Caco-2 (cell line): Measurements from ENCODE around the gene DLGAP4. TPM values are rescaled to one million over a fixed set of nuclear protein-coding genes. Genes with fewer than 3 reads are reported as not detected.
A peak's percentile ranks its signal among the peaks of the same experiment; 100 is the strongest.

Experiments used
- BruUV-seq: library from RNA; stranded (reverse); fragments of 400-500 nt; replicated peaks from 2 replicates; lab custom pipeline; 2021; lab: Mats Ljungman, UMichigan
- CTCF ChIA-PET: fragments of 300-600 bp; sonication (Branson Sonifier 250); formaldehyde crosslinking; loops from one replicate; lab custom pipeline; 2022; ENCODE audit warnings: antibody characterized with exemption; lab: Charles Lee
- POLR2A ChIA-PET: fragments of 300-600 bp; sonication (Branson Sonifier 250); formaldehyde crosslinking; loops from one replicate; lab custom pipeline; 2022; ENCODE audit warnings: antibody characterized with exemption; lab: Charles Lee
- DNase-seq, 2 experiments: peaks; one replicate each; pipeline versions ENCODE4 v3.0.0 to v3.0.0-alpha.2; 2020 to 2022
- H3K27me3 ChIP-seq: replicated peaks from 2 replicates; pipeline ENCODE4 v1.6.0; 2011; ENCODE audit warnings: low read length; ENCODE audit not compliant: control insufficient read depth, insufficient read depth
- H3K36me3 ChIP-seq: 2 replicates; pipeline ENCODE4 v1.5.1; 2011; ENCODE audit warnings: low read length; ENCODE audit not compliant: control insufficient read depth, insufficient read depth
- H3K4me1 ChIP-seq: fragments of 250-450 bp; sonication (Bioruptor Pico); 2 replicates; pipeline ENCODE4 v1.5.1; 2020; ENCODE audit warnings: mild to moderate bottlenecking
- H3K4me3 ChIP-seq: 2 replicates; pipeline ENCODE4 v1.5.1; 2011; ENCODE audit warnings: low read depth, mild to moderate bottlenecking, control low read depth, low read length
- H3K9me3 ChIP-seq: fragments of 250-450 bp; sonication (Bioruptor Pico); 2 replicates; pipeline ENCODE4 v1.5.1; 2020; ENCODE audit warnings: mild to moderate bottlenecking, moderate library complexity
- H3K27ac Mint-ChIP-seq: one replicate; pipeline ENCODE4 v1.8.0; 2022; ENCODE audit warnings: mixed read lengths; ENCODE audit not compliant: unreplicated experiment
- H3K27me3 Mint-ChIP-seq: one replicate; pipeline ENCODE4 v1.8.0; 2022; ENCODE audit warnings: mixed read lengths; ENCODE audit not compliant: insufficient read depth, unreplicated experiment
- H3K36me3 Mint-ChIP-seq: one replicate; pipeline ENCODE4 v1.8.0; 2022; ENCODE audit warnings: mild to moderate bottlenecking, mixed read lengths; ENCODE audit not compliant: insufficient read depth, unreplicated experiment
- H3K4me1 Mint-ChIP-seq: one replicate; pipeline ENCODE4 v1.8.0; 2022; ENCODE audit warnings: low read depth, mixed read lengths; ENCODE audit not compliant: unreplicated experiment
- H3K4me3 Mint-ChIP-seq: one replicate; pipeline ENCODE4 v1.8.0; 2022; ENCODE audit warnings: mild to moderate bottlenecking, moderate library complexity, mixed read lengths; ENCODE audit not compliant: unreplicated experiment
- H3K9me3 Mint-ChIP-seq: one replicate; pipeline ENCODE4 v1.8.0; 2022; ENCODE audit warnings: mixed read lengths; ENCODE audit not compliant: unreplicated experiment
- intact Hi-C: fragments of 100-400 bp; cut with micrococcal nuclease; formaldehyde crosslinking; loops from one replicate; pipeline ENCODE4 v1.10.0; 2022; ENCODE audit not compliant: unreplicated experiment
- total RNA-seq: library from RNA; stranded (reverse); gene quantifications from 2 replicates; pipeline ENCODE4 v1.2.3, GENCODE V29; 2022
- TF ChIP-seq, protein P1 (sequence below), 2 experiments: fragments of 200-600 bp in 1 of 2; IDR thresholded peaks; 1 replicate in 1 of 2; 2 replicates in 1 of 2; pipeline versions ENCODE4 v1.5.1 to v1.8.0; 2011 to 2022; ENCODE audit warnings: antibody characterized with exemption in 1 of 2, control low read depth in 1 of 2, inconsistent platforms in 1 of 2, low read depth in 1 of 2, low read length in 1 of 2, mild to moderate bottlenecking in 1 of 2, moderate library complexity in 1 of 2; ENCODE audit not compliant: insufficient read depth in 1 of 2, severe bottlenecking in 1 of 2, unreplicated experiment in 1 of 2

The DLGAP4 gene
- total RNA-seq, 1 experiment from 2014 or later = 122 TPM

DNA sequence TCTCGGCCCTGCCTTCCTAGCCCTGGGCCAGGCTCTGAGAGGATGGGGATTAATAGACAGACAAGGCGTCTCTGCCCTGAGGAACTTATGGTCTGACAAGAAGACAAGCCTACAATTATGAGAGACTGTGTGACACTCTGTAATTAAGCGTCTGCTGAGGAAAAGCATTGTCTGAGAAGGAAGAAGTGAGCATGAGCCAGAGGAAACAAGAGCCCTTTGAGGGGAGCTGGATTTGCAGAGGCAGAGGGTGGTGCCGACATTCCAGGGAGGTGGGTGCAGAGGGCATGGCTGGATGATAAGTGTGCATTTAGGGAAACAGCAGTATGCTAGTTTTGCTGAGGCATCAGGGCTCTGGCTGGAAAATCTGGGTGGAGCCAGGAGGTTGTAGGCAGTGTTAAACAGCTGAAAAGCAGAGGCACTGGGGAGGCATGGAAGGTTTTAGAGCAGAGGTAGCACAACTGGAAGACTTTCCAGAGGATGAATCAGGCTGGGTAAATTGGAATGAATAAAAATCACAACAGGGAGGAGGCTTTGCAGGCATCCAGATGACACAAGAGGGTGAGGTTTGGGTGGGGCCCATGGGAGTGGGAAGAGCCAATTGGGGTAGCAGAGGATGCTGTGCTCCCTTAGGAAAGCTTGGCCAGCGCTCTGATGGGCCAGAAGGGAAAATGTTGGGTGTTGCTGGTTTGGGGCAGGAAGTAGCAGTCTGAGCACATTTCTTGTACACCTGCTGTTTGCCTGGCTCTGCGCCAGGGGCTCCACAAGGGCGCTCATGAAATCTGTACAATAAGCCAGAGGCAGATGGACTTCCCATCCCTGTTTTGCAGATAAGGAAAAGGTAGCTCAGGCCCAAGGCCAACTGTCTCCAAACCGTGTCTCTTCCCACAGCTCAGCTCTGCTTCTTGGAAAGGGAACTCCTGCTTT lies 161.2 kb downstream of the DLGAP4 start:
- Histone ChIP-seq H3K4me1 (peaks cover 70% of the 10 kb centered on the region), H3K9me3 (no peaks in the 10 kb centered on the region), H3K4me3 (no peak overlapping the region), H3K27me3 (no peaks in the 10 kb centered on the region), H3K36me3 (peaks cover 2% of the 10 kb centered on the region)
- ChIA-PET CTCF (no interaction called here), POLR2A (interaction anchor here (0.8 kb wide), 1 partner anchor 16 kb away, joined by 7 read pairs; no protein-coding TSS in a partner anchor)
- no peak for DNase-seq
- H3K36me3 Mint-ChIP-seq = peaks cover 43% of the 10 kb centered on the region
- no peak overlapping the region for H3K4me3 Mint-ChIP-seq
- no peaks in the 10 kb centered on the region for H3K9me3 Mint-ChIP-seq
- TF ChIP-seq, protein P1, sequence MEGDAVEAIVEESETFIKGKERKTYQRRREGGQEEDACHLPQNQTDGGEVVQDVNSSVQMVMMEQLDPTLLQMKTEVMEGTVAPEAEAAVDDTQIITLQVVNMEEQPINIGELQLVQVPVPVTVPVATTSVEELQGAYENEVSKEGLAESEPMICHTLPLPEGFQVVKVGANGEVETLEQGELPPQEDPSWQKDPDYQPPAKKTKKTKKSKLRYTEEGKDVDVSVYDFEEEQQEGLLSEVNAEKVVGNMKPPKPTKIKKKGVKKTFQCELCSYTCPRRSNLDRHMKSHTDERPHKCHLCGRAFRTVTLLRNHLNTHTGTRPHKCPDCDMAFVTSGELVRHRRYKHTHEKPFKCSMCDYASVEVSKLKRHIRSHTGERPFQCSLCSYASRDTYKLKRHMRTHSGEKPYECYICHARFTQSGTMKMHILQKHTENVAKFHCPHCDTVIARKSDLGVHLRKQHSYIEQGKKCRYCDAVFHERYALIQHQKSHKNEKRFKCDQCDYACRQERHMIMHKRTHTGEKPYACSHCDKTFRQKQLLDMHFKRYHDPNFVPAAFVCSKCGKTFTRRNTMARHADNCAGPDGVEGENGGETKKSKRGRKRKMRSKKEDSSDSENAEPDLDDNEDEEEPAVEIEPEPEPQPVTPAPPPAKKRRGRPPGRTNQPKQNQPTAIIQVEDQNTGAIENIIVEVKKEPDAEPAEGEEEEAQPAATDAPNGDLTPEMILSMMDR (IDR thresholded peaks at IDR 0.05; ENCODE audit: insufficient read depth in 1 of 2, low read depth in 1 of 2, low read length in 1 of 2, severe bottlenecking in 1 of 2, unreplicated experiment in 1 of 2) = no peak
- H3K27me3 Mint-ChIP-seq = no peaks in the 10 kb centered on the region
- no TSS peak for BruUV-seq
- H3K27ac Mint-ChIP-seq = peak overlapping the region; percentile 54
- peaks cover 67% of the 10 kb centered on the region for H3K4me1 Mint-ChIP-seq
- intact Hi-C loops = loop anchor here (5.0 kb wide), 1 partner anchor 55 kb away; no protein-coding TSS in a partner anchor

DNA sequence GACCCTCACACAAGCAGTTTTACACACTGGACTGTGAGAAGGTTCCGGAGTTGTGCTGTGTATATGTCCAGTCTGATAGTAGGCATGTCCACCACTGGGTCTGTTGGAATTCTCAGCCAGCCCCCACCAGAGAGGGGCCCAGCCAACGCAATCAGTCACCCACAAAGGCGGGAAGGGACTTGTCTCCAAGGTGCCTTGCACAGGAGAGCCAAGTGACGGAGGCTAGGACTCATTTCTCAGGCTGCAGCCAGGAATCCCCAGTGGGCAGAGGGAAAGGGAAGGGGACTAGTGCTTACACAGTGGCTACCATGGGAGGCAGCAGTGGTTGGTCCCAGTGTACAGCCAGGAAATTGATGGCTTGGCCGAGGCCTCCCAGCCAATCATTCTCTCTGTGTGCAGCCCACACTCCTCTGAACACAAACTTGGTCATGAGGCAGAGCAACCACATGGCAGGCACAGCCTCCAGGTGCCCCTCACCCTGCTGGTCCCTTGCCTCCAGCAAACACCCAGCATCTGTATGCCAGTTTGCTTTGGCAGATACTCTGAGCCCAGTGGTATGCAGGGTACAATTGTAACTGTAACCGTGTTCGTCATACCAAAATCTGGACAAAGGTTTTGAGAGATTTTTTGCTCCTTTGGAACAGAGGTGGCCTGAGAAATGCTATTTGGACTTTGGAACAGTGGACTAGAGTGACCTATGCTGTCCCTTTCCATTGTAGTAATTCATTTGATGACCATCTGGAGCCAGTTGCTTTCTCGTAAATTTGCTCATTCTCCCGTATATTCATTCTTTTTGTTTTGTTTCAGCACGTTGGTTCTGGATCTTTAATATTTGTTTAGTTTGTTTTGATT lies 162.2 kb downstream of the DLGAP4 start:
- H3K36me3 Mint-ChIP-seq = peaks cover 37% of the 10 kb centered on the region
- CTCF ChIA-PET = no interaction called here
- Histone ChIP-seq H3K4me1 (peaks cover 68% of the 10 kb centered on the region), H3K9me3 (no peaks in the 10 kb centered on the region), H3K36me3 (peaks cover 2% of the 10 kb centered on the region), H3K27me3 (no peaks in the 10 kb centered on the region), H3K4me3 (no peak overlapping the region)
- H3K27ac Mint-ChIP-seq = peak overlapping the region; percentile 54
- no peak overlapping the region for H3K4me3 Mint-ChIP-seq
- H3K9me3 Mint-ChIP-seq = no peaks in the 10 kb centered on the region
- H3K4me1 Mint-ChIP-seq = peaks cover 63% of the 10 kb centered on the region
- peak in 1 of 2 experiments; percentile 51 for DNase-seq
- POLR2A ChIA-PET = no interaction called here
- no peaks in the 10 kb centered on the region for H3K27me3 Mint-ChIP-seq
- intact Hi-C loops = loop anchor here (5.0 kb wide), 1 partner anchor 54 kb away; no protein-coding TSS in a partner anchor
- no TSS peak for BruUV-seq
- TF ChIP-seq, protein P1 (IDR thresholded peaks at IDR 0.05; ENCODE audit: insufficient read depth in 1 of 2, low read depth in 1 of 2, low read length in 1 of 2, severe bottlenecking in 1 of 2, unreplicated experiment in 1 of 2) = no peak

DNA sequence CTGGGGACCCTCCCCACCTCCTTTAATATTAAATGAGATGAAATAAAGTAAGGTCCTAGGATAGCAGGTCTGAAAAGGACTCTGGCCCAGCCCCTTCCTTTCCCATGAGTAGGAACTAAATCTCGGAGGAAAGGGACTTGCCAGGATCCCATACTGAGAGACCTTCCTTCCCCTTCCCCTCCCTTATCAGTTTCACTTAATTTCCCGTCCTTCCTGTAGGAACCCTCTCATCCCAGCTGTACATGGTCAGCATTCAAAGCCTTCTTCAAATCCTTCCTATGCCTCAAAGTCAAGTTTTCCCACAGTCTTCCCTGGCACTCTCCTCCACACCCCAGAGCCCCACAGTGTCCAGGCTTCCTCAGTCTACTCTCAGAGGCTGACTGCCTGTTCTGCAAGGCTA lies 163.8 kb downstream of the DLGAP4 start:
- Histone ChIP-seq H3K27me3 (no peaks in the 10 kb centered on the region), H3K9me3 (no peaks in the 10 kb centered on the region), H3K36me3 (peaks cover 2% of the 10 kb centered on the region; the same call in 1 of the 2 replicates), H3K4me1 (peaks cover 57% of the 10 kb centered on the region), H3K4me3 (no peak overlapping the region)
- no TSS peak for BruUV-seq
- ChIA-PET CTCF (interaction anchor here (0.5 kb wide), 1 partner anchor 1031 kb away, joined by 3 read pairs; no protein-coding TSS in a partner anchor), POLR2A (no interaction called here)
- H3K27ac Mint-ChIP-seq = peak overlapping the region; percentile 60
- intact Hi-C loops = loop anchor here (5.0 kb wide), 1 partner anchor 52 kb away; no protein-coding TSS in a partner anchor
- H3K9me3 Mint-ChIP-seq = no peaks in the 10 kb centered on the region
- peaks cover 56% of the 10 kb centered on the region for H3K4me1 Mint-ChIP-seq
- H3K36me3 Mint-ChIP-seq = peaks cover 47% of the 10 kb centered on the region
- H3K4me3 Mint-ChIP-seq = no peak overlapping the region
- H3K27me3 Mint-ChIP-seq = no peaks in the 10 kb centered on the region
- TF ChIP-seq, protein P1 (IDR thresholded peaks at IDR 0.05; ENCODE audit: insufficient read depth in 1 of 2, low read depth in 1 of 2, low read length in 1 of 2, severe bottlenecking in 1 of 2, unreplicated experiment in 1 of 2) = no peak
- no peak for DNase-seq
